Stimulated activated CD8-positive, alpha-beta memory T cell treated with anti-CD3 and anti-CD28 coated beads, Interleukin-7, amount 100 ng/mL, for 24 hours (primary cell): ENCODE data around the gene MAGI2.

Source experiments
- DNase-seq: peaks from one replicate; pipeline ENCODE4 v3.0.0-alpha.2; 2020; ENCODE audit warnings: low read depth

The MAGI2 gene

DNA sequence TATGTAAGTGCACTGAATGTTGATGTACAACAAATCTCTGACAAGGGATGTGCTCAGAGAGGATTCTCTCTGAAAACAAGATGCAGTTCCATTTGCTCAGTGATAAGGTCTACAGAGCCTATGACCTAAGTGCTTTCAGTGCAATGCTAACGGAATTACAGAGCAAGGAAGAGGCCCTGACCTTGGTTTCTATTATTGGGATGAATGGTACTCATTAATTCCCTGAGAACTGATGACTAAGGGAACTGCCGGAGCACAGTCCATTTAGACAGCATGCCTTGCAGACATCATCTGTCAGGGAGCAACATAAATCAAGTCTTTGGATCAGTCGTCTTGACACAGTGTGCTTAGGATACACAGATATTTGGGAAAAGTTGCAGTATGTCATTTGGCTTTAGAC is 1314.1 kb downstream of the MAGI2 start:
- DNase-seq, result no peak

DNA sequence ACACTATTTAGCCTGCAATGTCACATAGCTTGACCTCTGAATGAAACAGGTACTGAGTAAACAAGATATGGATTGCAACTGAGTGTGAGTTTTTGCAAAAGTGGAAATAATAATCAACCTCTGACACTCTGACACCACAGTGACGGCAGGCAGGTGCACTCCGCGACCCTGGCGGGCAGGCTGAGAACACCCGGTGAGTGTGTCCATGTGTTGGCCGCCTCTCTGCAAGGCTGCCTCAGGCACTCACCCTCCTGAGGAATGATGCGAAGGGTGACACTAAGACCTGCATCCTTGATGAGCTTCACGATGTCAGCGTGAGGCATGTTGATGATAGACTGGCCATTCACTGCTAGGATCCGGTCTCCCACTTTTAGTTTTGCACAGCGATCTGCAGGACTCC is 1318.7 kb downstream of the MAGI2 start:
- DNase-seq, result no peak

DNA sequence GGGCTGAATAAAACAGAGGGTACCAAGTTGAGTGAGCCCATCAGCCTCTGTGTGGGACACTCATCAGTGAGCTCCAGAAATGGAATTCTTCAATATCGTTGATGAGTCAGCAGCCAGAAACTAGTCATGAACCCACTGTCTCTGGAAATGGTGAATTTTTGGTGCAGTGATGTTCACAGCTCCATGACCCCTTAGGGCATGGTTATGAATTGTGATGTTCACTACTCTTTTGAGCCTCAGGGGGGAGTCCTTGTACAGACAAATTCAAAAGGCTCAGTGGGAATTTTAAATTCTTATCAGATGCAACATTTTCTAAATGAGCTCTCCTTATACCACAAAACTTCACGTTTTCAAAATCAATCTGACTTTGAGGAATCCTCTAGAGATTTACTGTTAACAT is 1319.2 kb downstream of the MAGI2 start:
- DNase-seq, result no peak

DNA sequence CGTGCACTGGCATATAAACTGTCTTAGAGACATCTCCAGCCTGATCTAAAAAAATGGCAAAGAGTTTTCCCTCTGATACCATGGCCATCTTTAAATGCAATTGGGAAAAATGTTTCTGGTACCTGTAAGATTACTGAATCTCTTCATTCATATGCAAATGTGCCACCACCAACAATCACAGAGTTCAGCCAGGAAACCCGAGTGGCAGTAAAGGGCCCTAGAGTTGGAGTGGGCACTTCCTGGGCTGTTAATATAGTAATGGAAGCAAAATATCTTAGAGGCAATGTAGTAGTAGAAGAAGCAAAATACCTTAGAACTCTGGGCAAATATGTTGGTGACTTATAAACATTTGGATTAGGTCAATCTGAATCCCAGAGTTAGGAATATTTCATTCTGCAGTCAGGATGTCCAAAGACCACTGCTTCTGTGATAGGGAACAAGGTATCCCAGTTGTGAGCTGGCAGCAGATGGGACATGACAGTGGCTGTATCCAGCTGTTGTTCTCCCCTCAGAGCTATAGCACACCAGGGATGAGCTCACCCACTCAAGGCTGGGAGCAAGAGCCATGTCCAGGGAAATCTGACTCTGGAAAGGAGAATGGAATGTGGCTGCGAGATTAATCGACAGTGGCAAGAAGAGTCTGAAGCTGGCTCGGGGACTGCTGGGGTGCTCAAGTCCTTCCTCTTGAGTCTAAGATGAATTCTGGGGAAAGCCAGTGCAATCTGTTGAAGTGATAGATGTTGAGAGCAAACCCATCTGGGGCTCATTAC is 1322.8 kb downstream of the MAGI2 start:
- DNase-seq, result no peak

DNA sequence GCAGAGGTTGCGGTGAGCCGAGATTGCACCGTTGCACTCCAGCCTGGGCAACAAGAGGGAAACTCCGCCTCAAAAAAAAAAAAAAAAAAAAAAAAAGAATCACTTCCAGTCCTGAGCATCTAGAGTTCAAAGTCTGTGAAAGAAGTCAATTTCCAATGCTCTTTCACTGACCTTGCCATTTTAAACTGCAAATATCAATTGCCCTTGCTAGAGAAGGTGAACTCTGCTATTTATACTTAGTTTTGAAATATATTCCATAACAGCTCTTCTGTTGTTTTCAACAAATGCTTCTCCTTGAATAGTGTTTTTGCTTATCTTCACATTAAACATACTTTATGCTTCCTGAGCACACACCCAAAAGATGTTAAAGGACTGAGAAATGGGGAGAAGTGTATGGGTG is 1323.6 kb downstream of the MAGI2 start:
- no peak for DNase-seq

DNA sequence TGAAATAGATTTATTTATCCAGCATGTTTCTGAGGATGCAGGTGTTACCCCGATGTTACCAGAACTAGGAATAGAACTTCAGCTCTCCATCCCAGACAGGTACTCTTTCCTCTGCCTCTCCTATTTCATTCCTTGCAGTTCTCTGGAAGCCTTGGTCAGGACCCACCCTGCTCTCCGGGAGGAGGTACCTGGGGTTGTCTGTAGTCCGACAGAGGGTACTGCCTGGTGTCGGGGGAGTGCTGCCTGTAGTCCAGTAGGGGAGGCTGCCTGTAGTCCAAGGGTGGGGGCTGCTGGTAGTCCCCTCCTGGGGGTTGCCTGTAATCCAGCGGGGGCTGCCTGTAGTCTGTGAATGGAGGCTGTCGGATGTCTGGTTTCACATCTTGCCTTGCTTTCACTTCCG is 1326.5 kb downstream of the MAGI2 start:
- DNase-seq, result no peak

DNA sequence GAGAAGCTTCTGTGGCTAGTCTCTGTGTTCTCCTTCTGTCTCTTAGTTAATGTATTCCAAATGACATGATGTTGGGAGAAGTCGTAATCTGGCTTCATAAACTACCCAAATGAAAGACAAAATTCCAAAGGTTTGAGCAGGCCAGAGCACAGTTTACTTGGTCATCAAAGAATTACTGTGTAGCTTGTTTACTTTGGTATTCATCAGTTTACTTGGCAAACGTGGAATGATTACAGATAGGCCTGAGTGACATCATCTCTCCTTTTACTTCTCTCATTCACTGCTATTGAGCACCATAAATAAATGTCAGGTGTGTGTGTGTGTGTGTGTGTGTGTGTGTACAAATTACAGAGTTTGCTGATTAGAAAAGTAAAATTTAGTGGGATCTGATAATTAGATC is 1327.6 kb downstream of the MAGI2 start:
- no peak for DNase-seq

DNA sequence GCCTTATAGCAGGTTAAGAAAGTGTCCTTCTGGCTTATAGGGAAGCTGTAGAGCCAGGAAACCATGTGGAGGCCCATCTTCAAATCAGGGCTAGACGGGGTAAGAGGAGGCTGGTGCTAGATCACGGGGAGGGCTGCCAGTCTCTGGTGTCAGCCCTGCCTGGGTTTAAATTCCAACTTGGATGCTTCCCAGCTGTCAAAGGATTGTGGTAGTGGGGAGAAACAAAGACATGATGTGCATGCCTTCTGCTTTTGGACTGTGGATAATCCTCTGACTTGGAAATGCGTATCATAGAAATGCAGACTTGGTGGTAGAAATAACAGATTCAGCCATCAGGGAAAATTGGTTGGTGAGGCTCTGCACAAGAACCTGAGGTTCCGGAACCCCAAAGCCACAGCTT is 1329.3 kb downstream of the MAGI2 start:
- no peak for DNase-seq

DNA sequence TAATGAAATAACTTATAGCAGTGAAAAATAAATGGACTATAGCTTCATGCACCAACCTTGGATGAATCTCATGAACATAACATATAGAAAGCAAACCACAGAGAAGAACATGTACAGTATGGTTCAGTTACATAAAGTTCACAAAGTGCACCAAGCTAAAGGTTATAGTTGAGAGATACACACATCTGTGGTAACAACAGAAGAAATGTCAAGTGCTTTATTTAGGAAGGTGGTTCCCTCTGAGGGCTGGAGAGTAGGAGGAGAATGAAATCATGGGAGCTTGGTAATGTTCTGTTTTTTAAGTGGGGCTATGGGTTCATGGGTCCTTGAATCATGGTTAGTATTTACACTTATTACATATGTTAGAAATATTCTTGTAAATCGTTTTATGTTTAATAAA is 1331.6 kb downstream of the MAGI2 start:
- no peak for DNase-seq

DNA sequence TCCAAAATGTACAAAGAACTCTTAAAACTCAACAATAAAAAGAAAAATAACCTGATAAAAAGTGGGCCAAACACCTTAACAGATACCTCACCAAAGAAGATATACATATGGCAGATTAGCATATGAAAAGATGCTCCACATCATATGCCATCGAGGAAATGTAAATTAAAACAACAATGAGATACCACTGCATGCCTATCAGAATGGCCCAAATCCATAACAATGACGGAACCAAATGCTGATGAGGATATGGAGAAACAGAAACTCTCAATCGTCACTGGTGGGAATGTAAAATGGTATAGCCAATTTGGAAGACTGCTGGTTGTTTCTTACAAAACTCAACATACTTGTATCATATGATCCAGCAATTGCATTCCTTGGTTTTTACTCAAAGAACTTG is 1335.0 kb downstream of the MAGI2 start:
- no peak for DNase-seq

DNA sequence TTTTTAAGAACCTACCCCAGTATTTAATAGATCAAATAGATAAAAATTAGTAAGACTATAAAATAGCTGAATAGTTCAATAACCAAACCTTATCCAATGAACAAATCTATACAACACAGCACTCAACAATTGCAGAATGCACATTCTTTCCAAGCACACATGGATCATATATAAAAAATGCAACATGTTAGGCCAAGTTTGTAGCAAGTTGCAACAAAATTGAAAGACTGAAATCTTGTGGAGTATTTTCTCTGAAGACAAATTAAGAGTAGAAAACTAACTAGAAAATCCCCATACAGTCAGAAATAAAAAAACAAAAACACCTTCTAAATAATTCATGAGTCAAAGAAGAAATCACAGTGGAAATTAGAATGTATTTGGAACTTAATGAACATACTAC is 1337.6 kb downstream of the MAGI2 start:
- no peak for DNase-seq

DNA sequence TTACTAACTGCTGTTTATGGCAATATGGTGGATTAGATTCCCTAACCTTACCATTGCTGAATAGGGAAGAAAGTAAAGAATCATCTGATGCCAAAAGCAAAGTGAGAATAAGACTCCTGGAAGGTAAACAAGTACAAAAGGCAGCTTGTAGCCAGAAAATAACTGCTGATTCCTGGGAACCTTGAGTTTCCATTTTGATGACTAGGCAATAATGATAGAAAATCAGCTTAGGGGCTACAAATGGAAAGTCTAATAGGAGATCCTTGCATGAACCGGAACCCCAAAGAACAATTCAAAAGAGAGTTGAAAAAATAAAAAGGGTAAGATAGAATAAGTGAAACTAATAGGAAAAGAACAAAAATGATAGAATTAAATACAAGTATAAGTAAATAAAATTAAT is 1338.5 kb downstream of the MAGI2 start:
- DNase-seq, result no peak

DNA sequence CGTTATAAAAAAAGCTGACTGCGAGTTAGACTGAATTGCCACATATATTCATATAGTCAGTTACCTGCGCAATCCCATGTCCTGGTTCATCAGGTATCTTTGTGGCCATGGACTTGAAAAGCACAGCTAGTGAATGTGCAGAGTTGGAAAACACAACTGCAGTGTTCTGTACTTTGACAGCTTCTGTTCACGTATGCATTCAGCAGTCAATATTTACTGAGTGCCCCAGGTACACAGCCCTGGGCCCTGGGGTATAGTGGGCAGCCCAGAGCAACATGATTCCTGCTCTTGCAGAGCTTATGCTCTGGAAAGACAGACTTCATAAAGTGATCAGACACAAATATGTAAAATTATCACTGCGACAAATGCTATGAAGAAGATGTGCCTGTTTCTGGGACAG is 1341.0 kb downstream of the MAGI2 start:
- no peak for DNase-seq

DNA sequence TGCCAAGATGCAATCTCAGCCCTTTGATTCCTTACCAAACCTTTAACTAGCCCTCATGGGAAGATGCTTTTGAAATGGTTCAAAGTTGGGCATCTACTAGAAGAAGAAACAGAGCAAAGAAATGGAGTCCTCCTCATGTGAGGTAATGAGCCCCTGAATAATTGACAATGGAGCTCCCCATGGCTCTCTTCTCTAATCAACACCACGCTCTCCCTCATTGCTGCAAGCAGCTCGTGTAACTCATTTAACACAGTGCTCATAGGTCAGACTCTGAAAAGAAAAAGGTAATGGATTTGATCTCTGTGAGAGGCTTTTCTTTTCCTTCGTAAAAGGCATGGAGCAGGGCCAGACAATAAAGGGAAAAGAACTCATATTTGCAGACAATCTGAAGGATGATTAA is 1342.1 kb downstream of the MAGI2 start:
- no peak for DNase-seq

DNA sequence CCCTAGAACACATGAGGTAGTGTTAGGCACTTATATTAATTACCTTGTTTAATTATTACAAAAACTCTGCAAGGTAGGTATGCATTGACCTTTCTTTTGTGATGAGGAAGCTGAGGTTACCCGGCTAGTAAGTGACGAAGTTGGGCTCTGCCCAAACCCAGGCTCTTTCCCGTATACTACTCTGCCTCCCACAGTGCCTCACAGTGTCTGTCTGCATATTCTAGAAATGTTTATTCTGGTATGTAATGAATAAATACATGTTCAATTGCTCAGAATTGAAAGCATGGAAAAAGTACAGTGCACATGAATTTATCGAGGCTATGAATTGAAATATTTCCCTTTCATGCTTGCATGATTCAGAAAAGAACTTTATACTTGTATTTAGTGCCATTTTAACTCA is 1350.0 kb downstream of the MAGI2 start:
- DNase-seq, result no peak

DNA sequence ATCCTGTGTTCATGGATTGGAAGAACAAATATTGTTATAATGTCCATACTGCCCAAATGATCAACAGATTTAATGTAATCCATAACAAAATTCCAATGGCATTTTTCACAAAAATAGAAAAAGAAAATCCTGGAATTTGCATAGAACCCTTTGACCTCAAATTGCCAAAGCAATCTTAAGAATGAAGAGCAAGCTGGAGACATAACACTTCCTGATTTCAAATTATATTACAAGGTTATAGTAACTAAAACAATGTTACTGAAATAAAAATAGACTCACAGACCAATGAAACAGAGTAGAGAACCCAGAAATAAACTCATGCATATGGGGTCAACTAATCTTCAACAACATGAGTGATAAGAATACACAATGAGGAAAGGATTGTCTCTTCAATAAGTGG is 1352.4 kb downstream of the MAGI2 start:
- DNase-seq, result no peak

DNA sequence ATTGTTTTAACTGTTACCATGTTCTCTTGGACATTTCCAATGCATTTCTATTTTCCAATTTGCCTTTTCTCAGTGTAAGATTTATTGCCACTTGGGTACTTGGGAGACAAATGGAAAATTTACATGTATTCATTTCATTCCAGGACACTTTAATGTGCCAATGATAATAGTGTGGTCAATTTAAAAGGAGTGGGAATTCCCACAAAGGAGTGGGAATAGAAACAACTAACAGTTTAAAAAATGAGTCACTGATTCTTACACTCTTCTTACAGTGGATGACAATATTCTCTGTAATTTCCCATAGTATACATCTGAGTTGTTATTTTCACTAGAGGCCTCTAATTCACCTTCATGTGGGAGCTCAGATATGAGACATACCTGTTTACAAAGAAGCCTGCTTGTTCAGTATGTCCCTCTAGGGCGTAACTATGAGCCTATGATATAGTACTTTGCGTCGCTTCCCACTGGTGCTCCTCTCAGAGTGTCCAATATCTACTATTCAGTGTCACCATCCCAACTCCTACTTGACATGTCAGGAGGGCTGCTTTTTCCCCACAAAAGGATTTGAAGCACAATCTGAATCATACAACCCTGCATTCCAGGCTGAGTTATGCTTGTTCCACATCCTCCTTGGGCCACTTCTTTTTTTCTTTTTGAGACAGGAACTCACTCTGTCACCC is 1353.6 kb downstream of the MAGI2 start:
- no peak for DNase-seq

DNA sequence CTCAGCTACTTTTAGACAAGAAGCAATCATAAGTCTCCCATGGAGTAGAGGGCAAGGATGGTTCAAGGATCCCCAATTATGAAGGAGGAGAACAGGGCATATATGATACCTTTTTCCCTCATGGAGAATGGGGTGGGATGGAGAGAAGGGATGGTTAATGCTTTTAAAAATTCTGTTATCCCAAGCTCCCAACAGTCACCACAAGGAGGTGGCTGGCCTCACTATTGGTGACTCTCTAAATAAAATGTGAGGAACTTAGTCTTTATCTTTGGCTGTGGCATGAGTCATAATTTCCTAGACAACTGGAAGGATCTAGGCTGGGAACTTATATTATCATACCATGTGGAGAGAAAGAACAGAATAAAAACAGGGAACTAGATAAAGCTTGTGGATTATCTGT is 1357.9 kb downstream of the MAGI2 start:
- no peak for DNase-seq

DNA sequence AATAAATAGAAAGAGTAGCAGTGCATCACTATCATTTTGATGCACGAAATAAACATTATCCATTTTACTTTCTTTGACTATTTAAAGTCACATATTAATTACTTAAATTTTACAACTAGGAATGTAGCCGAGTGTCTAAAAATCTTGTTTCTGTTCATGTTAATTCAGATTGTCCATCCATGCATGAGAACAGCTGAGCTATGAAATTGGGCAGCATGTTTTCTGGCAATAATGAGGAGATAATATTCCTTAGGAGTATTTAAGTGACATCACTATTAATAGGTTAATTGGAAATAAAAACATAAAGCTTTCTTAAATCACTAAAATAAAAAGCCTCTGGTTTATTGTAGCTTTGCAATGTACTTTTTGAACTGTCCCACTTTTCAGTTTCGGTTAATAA is 1361.1 kb downstream of the MAGI2 start:
- DNase-seq, result no peak

DNA sequence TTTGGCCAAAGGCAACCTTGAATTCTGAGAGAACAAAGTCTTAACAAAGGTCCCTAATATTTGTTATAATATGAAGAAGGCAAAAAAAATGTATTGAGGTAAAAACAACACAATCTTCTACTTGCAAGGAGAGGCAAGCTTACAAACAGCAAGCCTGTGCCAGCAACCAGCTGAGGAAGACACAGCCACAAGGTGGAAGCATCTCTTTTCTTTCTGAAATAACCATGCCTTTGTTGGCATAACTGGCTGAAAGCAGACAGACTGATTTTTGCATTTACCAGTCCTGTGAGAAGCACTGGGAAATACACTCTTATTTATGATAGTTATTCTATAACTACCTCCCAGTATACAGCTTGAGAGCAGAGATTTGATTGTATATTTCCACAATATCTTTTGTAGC is 1362.9 kb downstream of the MAGI2 start:
- no peak for DNase-seq

DNA sequence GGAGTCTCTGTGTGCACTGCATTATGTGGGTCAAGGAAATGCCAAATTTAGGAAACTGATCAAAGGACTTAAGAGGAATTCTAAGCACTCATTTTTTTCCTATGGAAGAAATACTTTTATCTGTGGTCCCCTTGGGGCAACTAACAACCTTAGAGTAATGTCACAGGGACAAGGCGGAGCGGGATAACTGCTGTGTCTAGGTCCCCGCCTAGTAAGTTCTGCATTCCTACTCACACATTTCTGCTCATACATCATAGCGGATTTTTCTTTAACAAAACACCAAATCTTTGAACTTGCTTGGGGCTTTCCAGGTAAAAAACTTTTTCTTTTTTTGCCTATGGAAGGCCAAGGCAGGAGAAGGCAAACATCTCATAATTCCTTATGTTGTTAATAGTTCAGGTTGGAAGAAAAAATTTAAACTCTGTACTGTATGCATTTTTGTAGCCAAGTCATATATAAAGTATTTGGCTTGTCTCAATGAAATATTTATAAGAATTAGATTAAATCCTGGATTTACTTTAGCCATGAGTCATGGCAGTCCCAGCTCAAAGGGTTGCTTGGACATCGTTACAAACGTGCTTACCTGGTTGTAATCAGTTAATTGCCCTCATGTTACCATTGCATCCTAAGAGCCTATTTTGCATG is 1369.9 kb downstream of the MAGI2 start:
- no peak for DNase-seq

DNA sequence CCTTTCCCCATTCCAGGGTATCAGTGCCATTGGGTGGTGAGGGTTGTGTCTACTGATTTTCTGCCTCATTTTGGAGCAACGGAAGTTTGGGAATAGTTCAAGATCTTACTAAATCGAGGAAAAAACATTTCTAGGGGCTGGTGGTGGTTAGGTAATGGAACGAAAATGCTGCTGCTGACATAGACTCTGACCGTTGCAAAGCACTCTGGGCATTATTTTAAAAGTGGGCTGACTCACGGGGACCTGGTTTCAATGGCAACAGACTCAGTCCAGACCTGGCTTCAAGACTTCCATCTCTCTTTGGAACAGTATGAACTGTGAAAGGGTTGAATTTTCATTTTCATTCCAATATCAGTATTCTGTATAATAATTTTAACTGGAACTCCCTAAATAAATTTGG is 1370.9 kb downstream of the MAGI2 start:
- no peak for DNase-seq

DNA sequence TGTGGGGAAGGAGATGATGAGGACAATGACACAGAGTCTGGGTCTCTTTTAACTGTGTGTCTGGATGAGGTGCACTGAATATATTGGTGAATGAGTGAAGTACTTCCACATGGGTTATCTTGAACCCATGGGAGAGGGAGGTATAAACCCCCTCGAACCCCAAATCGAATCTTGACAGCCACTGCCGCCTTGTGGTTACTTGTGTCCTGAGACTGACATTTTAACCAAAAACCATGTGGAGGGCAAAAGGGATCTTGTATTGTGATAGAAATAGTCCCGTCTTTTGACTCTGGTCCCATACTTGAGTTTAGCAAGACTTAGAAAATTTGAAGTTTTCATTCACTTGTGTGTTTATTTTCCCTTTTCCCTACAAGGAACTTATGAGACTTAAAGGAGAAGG is 1371.6 kb downstream of the MAGI2 start:
- DNase-seq, result no peak

DNA sequence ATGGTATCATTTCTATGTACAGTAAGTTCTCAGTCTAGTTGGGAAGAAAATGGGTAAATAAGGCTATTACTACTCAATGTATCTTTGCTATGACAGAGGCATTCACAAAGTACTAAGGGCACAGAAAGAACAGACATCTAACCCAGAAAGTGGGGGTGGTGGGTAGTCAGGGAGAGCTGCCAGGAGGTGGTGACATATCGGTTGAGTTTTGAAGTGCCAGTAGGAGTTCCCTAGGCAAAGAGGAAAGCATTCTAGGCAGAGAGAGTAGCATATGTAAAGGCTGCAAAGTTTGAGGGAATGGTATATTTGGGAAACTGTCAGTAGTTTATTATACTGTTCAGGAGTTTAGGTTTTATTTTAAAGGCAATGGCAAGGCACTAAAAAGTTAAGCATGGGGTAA is 1372.1 kb downstream of the MAGI2 start:
- DNase-seq, result no peak
